K562 (cell line): ENCODE results near the gene NLRP4. TPM values are rescaled to one million over a fixed set of nuclear protein-coding genes. Genes with fewer than 3 reads are reported as not detected.
A peak's percentile ranks its signal among the peaks of the same experiment; 100 is the strongest.

Source experiments
- ELF1 ChIP-seq: fragments of 200-800 bp; sonication (Bioruptor generic); IDR thresholded peaks from 2 replicates; pipeline ENCODE4 v1.6.1; 2016; ENCODE audit warnings: missing genetic modification characterization, missing compliant biosample characterization
- HDAC1 ChIP-seq, 2 experiments: fragments of 450-650 bp; IDR thresholded peaks; 2 replicates each; pipeline ENCODE4 v1.6.1; 2016 to 2017; ENCODE audit warnings: inconsistent platforms in 1 of 2, mild to moderate bottlenecking in 1 of 2, moderate library complexity in 1 of 2
- HMG20B ChIP-seq: fragments of 250-450 bp; sonication (Bioruptor Pico); IDR thresholded peaks from 2 replicates; pipeline ENCODE4 v1.5.0; 2021; ENCODE audit warnings: mild to moderate bottlenecking
- HNRNPH1 ChIP-seq: fragments of 200-400 bp; formaldehyde crosslinking; optimal IDR thresholded peaks from 2 replicates; pipeline ENCODE3; 2017; ENCODE audit warnings: low read depth, mild to moderate bottlenecking, low read length, moderate library complexity
- MCM2 ChIP-seq: fragments of 450-650 bp; IDR thresholded peaks from 2 replicates; pipeline ENCODE4 v1.6.1; 2017; ENCODE audit warnings: low read depth, mild to moderate bottlenecking
- MEF2D ChIP-seq: conservative IDR thresholded peaks from 2 replicates; pipeline ENCODE4 v1.6.1; 2016; ENCODE audit warnings: low read depth, missing genetic modification characterization, missing compliant biosample characterization
- SMARCC2 ChIP-seq: fragments of 450-650 bp; IDR thresholded peaks from 2 replicates; pipeline ENCODE4 v1.6.1; 2017; ENCODE audit warnings: antibody characterized with exemption, moderate library complexity, mild to moderate bottlenecking, low read depth
- SREBF1 ChIP-seq: fragments of 150-350 bp; IDR thresholded peaks from 2 replicates; pipeline ENCODE4 v1.6.1; 2014; ENCODE audit warnings: antibody characterized with exemption, low read depth, low read length, borderline replicate concordance
- ZNF184 ChIP-seq: sonication (generic); formaldehyde crosslinking; IDR thresholded peaks from 2 replicates; pipeline ENCODE4 v1.5.0; 2020; ENCODE audit warnings: missing genetic modification reagents
- ZNF316 ChIP-seq: fragments of 450-650 bp; IDR thresholded peaks from 2 replicates; pipeline ENCODE4 v1.6.1; 2016
- ZNF444 ChIP-seq: fragments of 250-450 bp; sonication (Bioruptor Pico); IDR thresholded peaks from 2 replicates; pipeline ENCODE4 v1.4.0; 2020; ENCODE audit warnings: mild to moderate bottlenecking, moderate library complexity
- ZNF507 ChIP-seq: conservative IDR thresholded peaks from 2 replicates; pipeline ENCODE4 v1.6.1; 2017; ENCODE audit warnings: missing genetic modification characterization, missing compliant biosample characterization
- ZNF79 ChIP-seq: fragments of 250-450 bp; sonication (Bioruptor Pico); IDR thresholded peaks from 2 replicates; pipeline ENCODE4 v1.4.0; 2020; ENCODE audit warnings: low read depth, mild to moderate bottlenecking, moderate library complexity
- polyA plus RNA-seq, 8 experiments: library from polyadenylated mRNA; depleted of rRNA in 4 of 8; stranded (reverse) in 5 of 8; unstranded in 3 of 8; fragments of >200 nt; fragmentation: Nextera tagmentation in 2 of 8; fragmentation: Illumina TruSeq in 1 of 8; extraction: Ambion mirVana in 2 of 8; extraction: Trizol in 1 of 8; gene quantifications; 2 replicates each; pipeline versions ENCODE4 v1.2.1 to v1.2.3, GENCODE V29; 2011 to 2014; ENCODE audit warnings: inconsistent platforms in 1 of 8, missing spikeins in 1 of 8
- total RNA-seq, 7 experiments: library from RNA; depleted of rRNA in 6 of 7; stranded (reverse); fragments of >200 nt in 6 of 7; fragmentation: Illumina TruSeq in 2 of 7; extraction: Trizol in 2 of 7; gene quantifications; 2 replicates each; pipeline versions ENCODE4 v1.2.1 to v1.2.3, GENCODE V29; 2011 to 2021; ENCODE audit warnings: low replicate concordance in 1 of 7
- TF ChIP-seq, protein P1 (sequence below), 2 experiments: fragments of 450-650 bp; conservative IDR thresholded peaks; 2 replicates each; pipeline ENCODE4 v1.6.1; 2017; ENCODE audit warnings: mild to moderate bottlenecking in 2 of 2, moderate library complexity in 2 of 2
- TF ChIP-seq, protein P2 (sequence below), 2 experiments: IDR thresholded peaks; 2 replicates each; pipeline ENCODE4 v1.6.1; 2011; ENCODE audit warnings: borderline replicate concordance in 1 of 2, control low read depth in 1 of 2, low read depth in 1 of 2, low read length in 1 of 2, mild to moderate bottlenecking in 1 of 2, mixed read lengths in 1 of 2, moderate library complexity in 1 of 2; ENCODE audit not compliant: insufficient read depth in 1 of 2, insufficient read length in 1 of 2, poor library complexity in 1 of 2, severe bottlenecking in 1 of 2; ENCODE audit errors: extremely low read depth in 1 of 2

NLRP4 gene
- total and polyA plus RNA-seq, 9 of the 15 experiments (the other 6 are each of a cell fraction or from before 2014, with no cell fraction given): 0.03 to 0.14 (median 0.05) TPM; not detected in 3

DNA sequence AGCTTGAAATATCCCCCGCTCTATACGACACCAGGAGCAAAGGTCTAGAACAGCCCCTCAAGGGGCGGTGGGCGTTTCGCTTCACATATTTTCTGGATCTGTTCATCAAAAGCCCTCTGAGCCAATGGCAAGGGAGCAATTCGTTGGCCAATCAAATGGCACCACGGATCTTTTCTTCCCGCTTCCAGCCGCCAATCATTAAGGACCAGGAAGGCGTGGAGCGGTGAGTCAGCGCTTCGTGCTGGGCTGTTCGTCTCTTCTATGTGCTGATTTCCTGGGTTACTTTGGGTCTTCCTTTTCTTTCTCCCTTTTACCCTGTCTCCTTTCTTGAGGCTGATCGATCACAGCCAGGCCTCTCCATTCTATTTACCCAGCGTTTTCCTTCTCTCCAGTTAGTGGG, at the start of gene NLRP4 (continued):
- TF ChIP-seq, protein P1, sequence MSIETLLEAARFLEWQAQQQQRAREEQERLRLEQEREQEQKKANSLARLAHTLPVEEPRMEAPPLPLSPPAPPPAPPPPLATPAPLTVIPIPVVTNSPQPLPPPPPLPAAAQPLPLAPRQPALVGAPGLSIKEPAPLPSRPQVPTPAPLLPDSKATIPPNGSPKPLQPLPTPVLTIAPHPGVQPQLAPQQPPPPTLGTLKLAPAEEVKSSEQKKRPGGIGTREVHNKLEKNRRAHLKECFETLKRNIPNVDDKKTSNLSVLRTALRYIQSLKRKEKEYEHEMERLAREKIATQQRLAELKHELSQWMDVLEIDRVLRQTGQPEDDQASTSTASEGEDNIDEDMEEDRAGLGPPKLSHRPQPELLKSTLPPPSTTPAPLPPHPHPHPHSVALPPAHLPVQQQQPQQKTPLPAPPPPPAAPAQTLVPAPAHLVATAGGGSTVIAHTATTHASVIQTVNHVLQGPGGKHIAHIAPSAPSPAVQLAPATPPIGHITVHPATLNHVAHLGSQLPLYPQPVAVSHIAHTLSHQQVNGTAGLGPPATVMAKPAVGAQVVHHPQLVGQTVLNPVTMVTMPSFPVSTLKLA (conservative IDR thresholded peaks at IDR 0.05): no peak
- TF ChIP-seq HDAC1 (IDR thresholded peaks at IDR 0.05) (no peak), ZNF79 (CRISPR knock-in tag) (no peak), SREBF1 (no peak), SMARCC2 (no peak), MCM2 (no peak), ZNF184 (no peak), MEF2D (tag) (no peak), ZNF316 (peak; percentile 63; the same call in 1 of the 2 replicates), ZNF444 (CRISPR knock-in tag) (no peak), HNRNPH1 (no peak), ZNF507 (no peak), HMG20B (CRISPR knock-in tag) (no peak), ELF1 (peak; percentile 29; the same call in 1 of the 2 replicates)
- TF ChIP-seq, protein P2, sequence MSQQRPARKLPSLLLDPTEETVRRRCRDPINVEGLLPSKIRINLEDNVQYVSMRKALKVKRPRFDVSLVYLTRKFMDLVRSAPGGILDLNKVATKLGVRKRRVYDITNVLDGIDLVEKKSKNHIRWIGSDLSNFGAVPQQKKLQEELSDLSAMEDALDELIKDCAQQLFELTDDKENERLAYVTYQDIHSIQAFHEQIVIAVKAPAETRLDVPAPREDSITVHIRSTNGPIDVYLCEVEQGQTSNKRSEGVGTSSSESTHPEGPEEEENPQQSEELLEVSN (IDR thresholded peaks at IDR 0.05; ENCODE audit: borderline replicate concordance in 1 of 2, extremely low read depth in 1 of 2, insufficient read depth in 1 of 2, insufficient read length in 1 of 2, low read depth in 1 of 2, low read length in 1 of 2, poor library complexity in 1 of 2, severe bottlenecking in 1 of 2): peak; percentile 66 to 92
